Activated CD8-positive, alpha-beta memory T cell treated with anti-CD3 and anti-CD28 coated beads for 4 hours (primary cell): ENCODE results near the gene LRP5.
"Not testable (repeated sequence)": the region's sequence is repeated elsewhere in the genome, so short reads cannot be mapped to it uniquely, and the experiment has no call there.

Source experiments
- DNase-seq, 2 donors: peaks; one replicate each; pipeline ENCODE4 v3.0.0-alpha.2; 2020; ENCODE audit warnings: low read depth in 2 of 2

Gene LRP5

GRCh38 chr11:68423481-68423880 is 111.1 kb downstream of the LRP5 start:
- no peak for DNase-seq

GRCh38 chr11:68424101-68424632 is 111.8 kb downstream of the LRP5 start:
- no peak for DNase-seq

- no peak for DNase-seq
These were observed 112.8 kb downstream of the LRP5 start for GRCh38 chr11:68424981-68425865.

GRCh38 chr11:68425866-68426380 is 113.5 kb downstream of the LRP5 start:
- DNase-seq, result no peak

GRCh38 chr11:68429661-68430060 is 117.3 kb downstream of the LRP5 start:
- DNase-seq, result no peak

GRCh38 chr11:68430384-68430783 is 118.0 kb downstream of the LRP5 start:
- DNase-seq, result no peak

- DNase-seq, result no peak
These were observed 118.4 kb downstream of the LRP5 start for GRCh38 chr11:68430801-68431200.

GRCh38 chr11:68431984-68432645 is 119.7 kb downstream of the LRP5 start:
- DNase-seq, result no peak

- no peak for DNase-seq
These were observed 120.5 kb downstream of the LRP5 start for GRCh38 chr11:68432874-68433273.

- no peak for DNase-seq
These were observed 121.2 kb downstream of the LRP5 start for GRCh38 chr11:68433541-68433940.

GRCh38 chr11:68434159-68434558 is 121.8 kb downstream of the LRP5 start:
- DNase-seq, result not testable (repeated sequence)

GRCh38 chr11:68436162-68436888 is 123.9 kb downstream of the LRP5 start:
- no peak for DNase-seq

- DNase-seq, result no peak
These were observed 124.9 kb downstream of the LRP5 start for GRCh38 chr11:68436985-68437926.

GRCh38 chr11:68437927-68438657 is 125.7 kb downstream of the LRP5 start:
- DNase-seq, result no peak

- no peak for DNase-seq
These were observed 126.4 kb downstream of the LRP5 start for GRCh38 chr11:68438658-68439259.

- no peak for DNase-seq
These were observed 127.1 kb downstream of the LRP5 start for GRCh38 chr11:68439355-68440065.

GRCh38 chr11:68440224-68440623 is 127.8 kb downstream of the LRP5 start:
- no peak for DNase-seq

GRCh38 chr11:68441466-68442230 is 129.3 kb downstream of the LRP5 start:
- DNase-seq, result no peak
